Measurements from ENCODE around the gene ANKRD63. TPM values are rescaled to one million over a fixed set of nuclear protein-coding genes. Genes with fewer than 3 reads are reported as not detected.

ANKRD63 gene
- total RNA-seq, 8 experiments from 2014 or later: 0.17 to 0.66 (median 0.27) TPM; not detected in 5

- H3K4me1 ChIP-seq (replicated peaks in 1 of 2): peaks cover 11 to 18% of the 10 kb centered on the region in 2 donors
- no peak overlapping the region for H3K27ac ChIP-seq
- in situ Hi-C loops (cut with MboI; ENCODE audit: low pct_unique_long_range_greater_than_20kb in 2 of 9, low sequenced_read_pairs in 9 of 9, unreplicated experiment in 9 of 9): no loop called here
- H3K4me3 ChIP-seq: no peak overlapping the region
- WGBS, 10 experiments: 40 to 100% (median 75%) methylated on average over 1 to 5 of the region's 9 CpGs; no CpG with 5 or more reads in 2 of the 10 experiments
- no peak for ATAC-seq (replicated peaks in 6 of 8)
These were observed 37.0 kb downstream of the ANKRD63 start for GRCh38 chr15:40245666-40246450.

DNA sequence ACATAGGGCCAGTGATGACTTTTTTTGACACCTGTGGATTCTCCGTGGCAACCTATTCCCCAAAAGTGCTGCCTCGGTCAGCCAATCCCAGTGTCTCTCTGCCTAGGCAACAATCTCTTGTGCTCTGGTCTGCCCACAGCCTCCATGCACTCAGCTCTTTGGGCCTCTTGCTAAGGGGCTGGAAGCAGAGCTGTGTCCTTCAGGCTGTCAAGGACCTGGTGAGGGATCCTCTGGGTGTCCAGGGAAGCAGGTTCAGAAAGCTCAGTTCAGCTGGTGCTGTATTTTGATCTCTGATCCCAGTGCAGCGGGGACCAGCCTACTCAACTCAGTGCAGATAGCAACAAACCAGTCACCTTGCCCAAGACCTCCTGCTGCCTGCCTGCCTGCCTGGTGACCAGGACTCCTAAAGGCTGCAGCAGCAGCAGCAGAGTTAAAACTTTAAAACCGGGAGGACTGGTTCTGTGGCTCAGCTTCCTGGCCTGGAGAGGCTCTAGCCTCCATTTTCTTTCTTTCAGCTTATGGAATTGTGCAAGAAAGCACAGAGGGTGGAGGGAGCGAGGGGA is 37.8 kb downstream of the ANKRD63 start:
- WGBS, 10 experiments: 20 to 79% (median 75%) methylated on average over 1 to 4 of the region's 5 CpGs; no CpG with 5 or more reads in 1 of the 10 experiments
- peaks cover 18 to 22% of the 10 kb centered on the region in 2 donors for H3K4me1 ChIP-seq (replicated peaks in 1 of 2)
- H3K4me3 ChIP-seq: no peak overlapping the region
- in situ Hi-C loops (cut with MboI; ENCODE audit: low pct_unique_long_range_greater_than_20kb in 2 of 9, low sequenced_read_pairs in 9 of 9, unreplicated experiment in 9 of 9): no loop called here
- no peak for ATAC-seq (replicated peaks in 6 of 8)
- H3K27ac ChIP-seq: no peak overlapping the region

DNA sequence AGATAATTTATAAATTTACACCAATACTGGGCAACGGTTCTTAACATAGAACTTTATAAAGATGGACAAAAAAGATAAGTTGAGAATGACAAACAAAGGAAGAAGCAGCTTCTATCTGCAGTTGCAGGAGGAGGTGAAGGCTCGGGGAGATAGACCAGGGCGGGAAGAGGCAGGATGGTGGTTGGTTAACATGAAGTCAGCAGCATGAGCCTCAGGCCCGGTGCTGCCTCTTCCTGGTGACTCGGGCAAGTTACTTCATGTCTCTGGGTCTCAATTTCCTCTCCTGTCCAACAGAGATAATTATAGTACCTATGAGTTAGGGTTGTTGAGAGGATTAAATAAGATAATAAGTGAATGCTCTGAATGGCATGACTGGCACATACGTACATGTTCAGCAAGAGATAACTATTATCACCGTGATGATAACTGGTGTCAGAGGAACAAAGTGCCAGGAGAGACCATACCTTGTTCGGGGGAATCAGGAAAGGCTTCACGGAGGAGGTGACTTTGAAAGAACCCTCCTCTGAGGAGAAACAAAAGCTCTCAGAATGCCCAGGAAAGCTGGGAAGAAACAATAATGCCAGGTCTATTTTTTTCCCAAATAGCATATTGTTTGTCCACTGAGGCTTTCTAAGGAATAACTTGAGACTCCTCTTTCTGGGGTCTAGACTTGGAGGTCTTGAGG is 39.6 kb downstream of the ANKRD63 start:
- no peak overlapping the region for H3K4me3 ChIP-seq
- no peak for ATAC-seq (replicated peaks in 6 of 8)
- peaks cover 25 to 28% of the 10 kb centered on the region in 2 donors for H3K4me1 ChIP-seq (replicated peaks in 1 of 2)
- H3K27ac ChIP-seq: no peak overlapping the region
- in situ Hi-C loops (cut with MboI; ENCODE audit: low pct_unique_long_range_greater_than_20kb in 2 of 9, low sequenced_read_pairs in 9 of 9, unreplicated experiment in 9 of 9): no loop called here
- 42 to 96% (median 78%) methylated on average over 4 to 7 of the region's 9 CpGs; no CpG with 5 or more reads in 2 of the 10 experiments for WGBS, 10 experiments

GRCh38 chr15:40242601-40243000 is 40.3 kb downstream of the ANKRD63 start:
- 67 to 100% (median 85%) methylated on average over 1 to 2 of the region's 5 CpGs; no CpG with 5 or more reads in 6 of the 10 experiments for WGBS, 10 experiments
- in situ Hi-C loops (cut with MboI; ENCODE audit: low pct_unique_long_range_greater_than_20kb in 2 of 9, low sequenced_read_pairs in 9 of 9, unreplicated experiment in 9 of 9): no loop called here
- ATAC-seq (replicated peaks in 6 of 8): no peak
- Histone ChIP-seq H3K4me1 (replicated peaks in 1 of 2) (peaks cover 21 to 26% of the 10 kb centered on the region in 2 donors), H3K4me3 (no peak overlapping the region), H3K27ac (no peak overlapping the region)

DNA sequence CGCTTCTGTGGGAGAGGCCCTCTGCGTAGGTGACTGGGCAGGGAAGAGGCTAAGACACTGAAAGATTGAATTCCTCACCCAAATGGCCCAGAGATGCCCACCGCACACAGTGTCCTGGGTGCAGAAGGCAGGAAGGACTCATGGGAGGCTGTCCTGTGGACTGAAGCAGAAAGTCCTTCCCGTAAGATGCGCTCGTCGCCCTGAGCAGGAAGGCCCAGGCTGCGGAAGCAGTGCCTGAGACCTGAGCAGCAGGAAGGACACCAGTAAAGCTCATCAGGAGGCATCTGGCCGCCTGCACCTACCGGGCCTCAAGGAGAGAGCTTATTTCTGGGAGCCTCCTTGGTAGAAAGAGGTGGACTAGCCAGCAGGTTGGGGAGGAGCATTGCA is 40.7 kb downstream of the ANKRD63 start:
- in situ Hi-C loops (cut with MboI; ENCODE audit: low pct_unique_long_range_greater_than_20kb in 2 of 9, low sequenced_read_pairs in 9 of 9, unreplicated experiment in 9 of 9): no loop called here
- H3K4me1 ChIP-seq (replicated peaks in 1 of 2): peaks cover 21 to 26% of the 10 kb centered on the region in 2 donors
- H3K27ac ChIP-seq: no peak overlapping the region
- no peak overlapping the region for H3K4me3 ChIP-seq
- 91 to 100% (median 100%) methylated on average over 1 to 7 of the region's 10 CpGs; no CpG with 5 or more reads in 4 of the 10 experiments for WGBS, 10 experiments
- no peak for ATAC-seq (replicated peaks in 6 of 8)

DNA sequence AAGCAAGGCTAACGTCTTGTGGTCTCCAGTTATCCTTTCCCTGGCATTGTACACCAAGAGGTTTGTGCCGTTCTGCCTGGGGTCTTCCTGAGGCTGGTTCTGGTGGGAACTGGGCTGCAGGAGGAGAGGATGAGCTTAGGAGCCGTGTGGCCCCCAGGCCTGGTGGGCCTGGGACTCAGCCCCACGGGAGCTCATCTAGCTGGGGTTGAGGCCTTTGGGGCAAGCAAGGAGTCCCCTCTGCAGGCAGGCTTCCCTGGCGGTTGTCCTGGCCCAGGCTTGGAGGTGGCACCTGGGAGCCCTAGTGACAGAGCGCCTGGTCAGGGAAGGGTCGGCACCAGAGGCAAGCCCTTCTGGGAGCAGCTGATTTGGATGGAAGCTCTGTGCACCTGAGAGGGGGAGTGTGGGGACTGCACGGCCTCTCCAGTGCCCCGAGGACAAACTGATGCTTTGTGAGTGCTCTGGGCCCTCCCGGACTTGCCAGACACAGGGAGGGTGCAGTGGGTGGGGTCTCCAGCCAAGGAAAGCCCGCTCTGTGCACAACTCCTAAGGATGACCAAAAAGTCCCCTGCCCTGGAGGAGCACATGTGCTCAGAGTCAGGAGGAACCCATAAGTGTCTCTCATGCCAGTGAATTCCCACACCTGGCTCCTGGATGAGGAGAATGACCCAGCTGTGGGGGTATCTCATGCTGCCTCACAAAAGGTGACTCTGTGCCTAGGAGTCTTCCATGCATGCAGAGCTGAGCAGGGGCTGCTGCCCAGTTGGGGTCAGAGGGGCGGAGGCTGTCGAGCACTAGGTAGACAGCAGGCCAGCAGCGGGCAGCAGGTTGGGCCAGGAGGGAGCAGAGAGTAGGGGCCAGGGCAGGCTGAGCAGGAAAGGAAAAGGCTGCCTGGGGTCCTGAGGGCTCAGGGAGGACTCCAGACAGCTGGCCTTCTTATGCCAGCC is 41.3 kb downstream of the ANKRD63 start:
- in situ Hi-C loops (cut with MboI; ENCODE audit: low pct_unique_long_range_greater_than_20kb in 2 of 9, low sequenced_read_pairs in 9 of 9, unreplicated experiment in 9 of 9): no loop called here
- WGBS, 10 experiments: 80 to 100% (median 83%) methylated on average over 1 to 5 of the region's 14 CpGs; no CpG with 5 or more reads in 6 of the 10 experiments
- Histone ChIP-seq H3K4me3 (no peak overlapping the region), H3K4me1 (replicated peaks in 1 of 2) (peaks cover 21 to 26% of the 10 kb centered on the region in 2 donors), H3K27ac (no peak overlapping the region)
- ATAC-seq (replicated peaks in 6 of 8): no peak

DNA sequence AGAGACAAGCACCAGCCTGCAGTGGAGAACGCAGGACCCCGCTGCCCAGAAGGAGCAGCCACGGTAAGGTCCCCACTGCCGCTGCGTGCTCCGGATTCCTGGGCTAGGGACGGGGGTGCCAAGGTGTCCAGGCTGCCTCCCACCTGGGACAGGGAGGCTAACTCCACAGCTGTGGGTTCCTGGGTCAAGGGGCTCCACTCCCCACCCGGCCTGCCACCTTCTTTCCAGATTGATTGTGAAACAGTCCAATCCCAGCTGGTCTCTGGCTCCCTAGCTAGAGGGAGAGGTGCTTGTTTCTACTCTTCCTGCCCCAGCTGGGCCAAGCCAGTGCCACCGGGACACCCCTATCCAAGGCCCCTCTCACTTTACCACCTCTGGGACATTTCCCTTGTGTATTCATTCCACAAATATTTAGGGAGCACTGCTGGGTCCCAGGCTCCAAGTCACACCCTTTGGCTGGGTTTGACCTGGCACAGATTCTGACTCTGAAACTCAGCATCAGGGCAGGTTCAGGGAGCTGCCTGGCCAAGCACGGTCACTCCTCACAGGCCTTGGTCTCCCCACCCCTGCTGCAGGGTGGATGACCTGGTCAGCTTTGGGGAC is 42.1 kb downstream of the ANKRD63 start:
- Histone ChIP-seq H3K4me3 (no peak overlapping the region), H3K4me1 (replicated peaks in 1 of 2) (peaks cover 21 to 26% of the 10 kb centered on the region in 2 donors), H3K27ac (no peak overlapping the region)
- ATAC-seq (replicated peaks in 6 of 8): no peak
- 40 to 100% (median 92%) methylated on average over 1 to 6 of the region's 10 CpGs; no CpG with 5 or more reads in 5 of the 10 experiments for WGBS, 10 experiments
- in situ Hi-C loops (cut with MboI; ENCODE audit: low pct_unique_long_range_greater_than_20kb in 2 of 9, low sequenced_read_pairs in 9 of 9, unreplicated experiment in 9 of 9): no loop called here

- Histone ChIP-seq H3K27ac (no peak overlapping the region), H3K4me3 (peak overlapping the region in 3 of 5 donors; percentile 18 to 28 (median 20)), H3K4me1 (replicated peaks in 1 of 2) (peaks cover 21 to 27% of the 10 kb centered on the region in 2 donors)
- WGBS, 10 experiments: 57 to 100% (median 77%) methylated on average over 1 to 5 of the region's 19 CpGs; no CpG with 5 or more reads in 5 of the 10 experiments
- in situ Hi-C loops (cut with MboI; ENCODE audit: low pct_unique_long_range_greater_than_20kb in 2 of 9, low sequenced_read_pairs in 9 of 9, unreplicated experiment in 9 of 9): no loop called here
- peak in 3 of 8 experiments; percentile 1 to 5 (median 5) for ATAC-seq (replicated peaks in 6 of 8)
These were observed 42.9 kb downstream of the ANKRD63 start for GRCh38 chr15:40239693-40240618.

GRCh38 chr15:40239404-40239692 is 43.5 kb downstream of the ANKRD63 start:
- no peak overlapping the region for H3K27ac ChIP-seq
- ATAC-seq (replicated peaks in 6 of 8): peak in 6 of 8 experiments; percentile 7 to 24 (median 13)
- 20 to 49% (median 40%) methylated on average over 1 to 3 of the region's 5 CpGs; no CpG with 5 or more reads in 7 of the 10 experiments for WGBS, 10 experiments
- peaks cover 21 to 31% of the 10 kb centered on the region in 2 donors for H3K4me1 ChIP-seq (replicated peaks in 1 of 2)
- in situ Hi-C loops (cut with MboI; ENCODE audit: low pct_unique_long_range_greater_than_20kb in 2 of 9, low sequenced_read_pairs in 9 of 9, unreplicated experiment in 9 of 9): no loop called here
- peak overlapping the region; percentile 1 to 28 (median 18) for H3K4me3 ChIP-seq

GRCh38 chr15:40238532-40239403 is 44.1 kb downstream of the ANKRD63 start, which contains the start of gene PAK6:
TSS of gene PAK6 (plus strand) at chr15:40239063. CDS start at chr15:40264786, 25,723 bp downstream.
- Histone ChIP-seq H3K27ac (peak within 1 kb of the TSS in 1 of 2 donors; percentile 27), H3K4me1 (replicated peaks in 1 of 2) (peaks cover 21 to 31% of the 10 kb centered on the region in 2 donors), H3K4me3 (peak within 1 kb of the TSS; percentile 1 to 28 (median 18))
- ATAC-seq (replicated peaks in 6 of 8): peak; percentile 76 to 92 (median 89)
- WGBS, 10 experiments: 0 to 3% methylated on average over 1 to 6 of the region's 39 CpGs; no CpG with 5 or more reads in 8 of the 10 experiments
- in situ Hi-C loops (cut with MboI; ENCODE audit: low pct_unique_long_range_greater_than_20kb in 2 of 9, low sequenced_read_pairs in 9 of 9, unreplicated experiment in 9 of 9): no loop called here
